Stimulated activated CD4-positive, alpha-beta T cell treated with anti-CD3 and anti-CD28 coated beads, Interleukin-4, amount 100 ng/mL, for 24 hours (primary cell): ENCODE measurements around the gene EXOC5.
A peak's percentile ranks its signal among the peaks of the same experiment; 100 is the strongest.

Experiments used
- DNase-seq: peaks from one replicate; pipeline ENCODE4 v3.0.0-alpha.2; 2020

Gene EXOC5, protein sequence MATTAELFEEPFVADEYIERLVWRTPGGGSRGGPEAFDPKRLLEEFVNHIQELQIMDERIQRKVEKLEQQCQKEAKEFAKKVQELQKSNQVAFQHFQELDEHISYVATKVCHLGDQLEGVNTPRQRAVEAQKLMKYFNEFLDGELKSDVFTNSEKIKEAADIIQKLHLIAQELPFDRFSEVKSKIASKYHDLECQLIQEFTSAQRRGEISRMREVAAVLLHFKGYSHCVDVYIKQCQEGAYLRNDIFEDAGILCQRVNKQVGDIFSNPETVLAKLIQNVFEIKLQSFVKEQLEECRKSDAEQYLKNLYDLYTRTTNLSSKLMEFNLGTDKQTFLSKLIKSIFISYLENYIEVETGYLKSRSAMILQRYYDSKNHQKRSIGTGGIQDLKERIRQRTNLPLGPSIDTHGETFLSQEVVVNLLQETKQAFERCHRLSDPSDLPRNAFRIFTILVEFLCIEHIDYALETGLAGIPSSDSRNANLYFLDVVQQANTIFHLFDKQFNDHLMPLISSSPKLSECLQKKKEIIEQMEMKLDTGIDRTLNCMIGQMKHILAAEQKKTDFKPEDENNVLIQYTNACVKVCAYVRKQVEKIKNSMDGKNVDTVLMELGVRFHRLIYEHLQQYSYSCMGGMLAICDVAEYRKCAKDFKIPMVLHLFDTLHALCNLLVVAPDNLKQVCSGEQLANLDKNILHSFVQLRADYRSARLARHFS

GRCh38 chr14:57268161-57269069, at the start of gene EXOC5, which contains the start of gene AP5M1:
EXOC5 (minus strand) TSS chr14:57268905; CDS start chr14:57268648, 257 bp downstream.
AP5M1 (plus strand) TSS chr14:57268971; CDS start chr14:57269315, 344 bp downstream.
- peak; percentile 93 for DNase-seq

DNA sequence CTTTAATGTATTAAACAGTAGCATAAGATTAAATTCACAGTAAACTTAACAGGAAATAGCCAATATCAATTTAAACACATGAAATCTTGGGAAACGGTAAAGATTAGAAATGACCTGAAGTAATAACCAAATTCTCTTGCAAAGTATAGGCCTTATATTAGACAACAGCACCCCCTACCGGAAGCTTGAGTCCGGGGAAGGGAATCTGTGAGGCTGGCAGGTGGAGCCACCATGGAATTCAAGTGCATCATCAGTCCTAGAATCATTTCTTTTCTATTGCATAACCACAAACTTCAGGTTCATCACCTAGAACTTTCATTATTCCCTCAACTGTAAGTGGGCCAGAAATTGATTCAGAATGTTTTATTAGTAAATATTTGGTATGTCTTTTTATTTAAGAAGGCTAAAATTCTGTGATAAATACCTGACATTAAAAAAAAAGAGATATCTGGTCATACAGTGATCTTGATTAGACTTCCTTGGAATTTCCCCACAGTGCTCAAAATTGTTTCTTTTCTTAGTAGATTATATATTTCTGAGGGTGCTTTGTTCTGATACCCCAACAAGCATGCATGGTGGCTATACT, 48.6 kb upstream of the EXOC5 start:
- peak; percentile 79 for DNase-seq

DNA sequence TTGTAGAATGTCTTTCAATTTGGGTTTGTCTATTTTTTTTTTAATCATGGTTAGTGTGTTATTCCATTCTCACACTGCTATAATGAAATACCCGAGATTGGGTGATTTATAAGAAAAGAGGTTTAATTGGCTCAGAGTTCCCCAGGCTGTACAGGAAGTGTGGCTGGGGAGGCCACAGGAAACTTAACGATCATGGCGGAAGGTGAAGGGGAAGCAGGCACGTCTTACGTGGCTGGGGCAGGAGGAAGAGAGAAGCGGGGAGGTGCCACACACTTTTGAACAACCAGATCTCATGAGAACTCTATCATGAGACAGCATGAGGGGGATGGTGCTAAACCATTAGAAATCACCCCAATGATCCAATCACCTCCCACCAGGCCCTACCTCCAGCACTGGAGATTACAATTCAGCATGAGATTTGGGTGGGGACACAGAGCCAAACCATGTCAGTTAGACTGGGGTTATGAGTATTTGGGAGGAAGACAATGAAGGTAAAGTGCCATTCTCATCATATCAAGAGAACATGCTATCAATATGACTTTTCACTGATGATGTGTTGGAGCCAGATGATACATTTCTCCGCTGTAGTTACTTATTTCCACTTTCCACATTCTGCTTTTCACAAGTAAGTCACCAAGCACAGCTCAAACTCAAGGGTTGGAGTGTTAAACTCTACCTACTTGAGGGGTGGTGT, 45.8 kb upstream of the EXOC5 start:
- no peak for DNase-seq

DNA sequence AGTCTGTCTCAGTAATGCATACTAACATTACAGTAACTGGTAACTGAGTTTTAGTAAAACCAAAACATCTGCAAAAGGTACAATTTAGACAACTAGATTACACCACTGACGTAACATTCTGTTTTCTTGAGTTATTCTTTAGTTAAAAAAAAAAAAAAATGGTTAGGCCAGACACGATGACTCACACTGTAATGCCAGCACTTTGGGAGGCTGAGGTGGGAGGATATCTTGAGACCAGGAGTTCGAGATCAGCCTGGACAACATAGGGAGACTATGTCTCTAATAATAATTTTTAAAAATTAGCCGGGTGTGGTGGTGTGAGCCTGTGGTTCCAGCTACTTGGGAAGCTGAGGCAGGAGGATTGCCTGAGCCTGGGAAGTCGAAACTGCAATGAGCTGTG, 34.2 kb upstream of the EXOC5 start:
- no peak for DNase-seq

DNA sequence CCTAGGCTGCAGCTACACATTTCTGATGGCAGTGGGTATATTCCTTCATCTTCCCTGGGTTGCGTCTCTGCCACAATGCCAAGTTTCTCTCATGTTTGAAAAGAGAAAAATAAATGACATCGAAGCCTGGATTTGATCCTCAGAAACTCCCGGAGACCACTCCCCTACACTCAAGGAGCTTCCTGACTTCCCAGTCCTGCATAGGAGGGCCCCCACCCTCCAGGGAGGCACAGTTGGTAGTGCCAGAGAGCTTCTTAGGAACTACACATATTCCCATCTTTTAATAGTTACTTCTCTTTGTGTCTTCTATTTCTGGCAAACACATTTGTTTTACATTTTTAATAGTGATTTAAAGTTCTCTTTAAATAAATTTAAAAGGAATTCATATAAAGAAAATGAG, 30.8 kb upstream of the EXOC5 start:
- no peak for DNase-seq

GRCh38 chr14:57297852-57298251, 29.1 kb upstream of the EXOC5 start:
- no peak for DNase-seq

GRCh38 chr14:57295239-57295638, 26.5 kb upstream of the EXOC5 start:
- no peak for DNase-seq

- no peak for DNase-seq
Observed at GRCh38 chr14:57293866-57294837, 25.4 kb upstream of the EXOC5 start.

- DNase-seq: no peak
Observed at GRCh38 chr14:57291692-57292647, 23.3 kb upstream of the EXOC5 start.

DNA sequence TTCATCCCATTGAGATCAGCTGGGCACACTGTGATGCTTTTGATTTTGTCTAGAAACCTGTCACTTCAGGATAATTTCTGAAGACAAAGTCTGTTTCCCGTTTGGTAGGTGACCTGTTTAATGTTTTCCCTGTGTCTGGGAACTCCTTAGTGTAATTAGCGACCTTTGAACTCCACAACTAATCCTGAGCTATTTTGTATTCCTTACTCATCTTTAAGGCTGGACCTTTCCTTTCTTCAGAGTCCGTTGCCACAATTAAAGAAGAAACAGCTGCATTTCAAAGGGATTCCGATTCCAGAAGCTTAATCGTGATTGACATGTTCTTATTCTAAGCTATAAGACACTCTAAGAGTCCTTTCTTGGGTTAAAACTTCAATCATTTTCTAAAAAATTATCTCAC, 22.0 kb upstream of the EXOC5 start:
- no peak for DNase-seq

- no peak for DNase-seq
Observed at GRCh38 chr14:57287745-57288144, 19.0 kb upstream of the EXOC5 start.

GRCh38 chr14:57277062-57277461, 8.4 kb upstream of the EXOC5 start:
- no peak for DNase-seq

DNA sequence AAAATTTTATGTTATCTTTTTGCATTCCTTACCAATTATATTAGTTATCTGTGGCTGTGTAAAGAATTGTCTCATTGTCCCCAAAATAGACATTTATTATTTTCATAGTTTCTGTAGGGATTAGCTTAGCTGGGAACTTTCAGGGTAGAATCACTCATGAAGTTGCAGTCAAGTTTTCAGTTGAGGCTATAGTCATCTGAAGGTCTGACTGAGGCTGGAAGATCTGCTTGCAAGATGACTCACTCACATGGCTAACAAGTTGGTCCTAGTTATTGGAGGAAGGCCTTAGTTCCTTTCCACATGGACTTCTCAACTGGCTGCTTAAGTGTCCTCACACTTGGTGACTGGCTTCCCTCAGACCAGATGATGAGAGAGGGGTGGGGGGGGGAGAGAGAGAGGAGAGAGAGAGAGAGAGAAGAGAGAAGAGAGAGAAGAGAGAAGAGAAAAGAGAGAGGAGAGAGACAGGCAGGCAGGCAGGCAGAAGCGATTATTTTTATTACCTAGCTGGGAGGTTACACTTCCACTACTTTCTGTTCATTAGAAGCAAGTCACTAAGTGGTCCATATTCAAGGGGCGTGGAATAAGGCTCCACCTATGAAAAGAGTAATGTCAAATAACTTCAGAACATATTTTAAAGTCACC, 6.4 kb upstream of the EXOC5 start:
- DNase-seq: no peak

- no peak for DNase-seq
Observed at GRCh38 chr14:57274551-57274950, 5.8 kb upstream of the EXOC5 start.

GRCh38 chr14:57273236-57273635, 4.5 kb upstream of the EXOC5 start:
- no peak for DNase-seq

DNA sequence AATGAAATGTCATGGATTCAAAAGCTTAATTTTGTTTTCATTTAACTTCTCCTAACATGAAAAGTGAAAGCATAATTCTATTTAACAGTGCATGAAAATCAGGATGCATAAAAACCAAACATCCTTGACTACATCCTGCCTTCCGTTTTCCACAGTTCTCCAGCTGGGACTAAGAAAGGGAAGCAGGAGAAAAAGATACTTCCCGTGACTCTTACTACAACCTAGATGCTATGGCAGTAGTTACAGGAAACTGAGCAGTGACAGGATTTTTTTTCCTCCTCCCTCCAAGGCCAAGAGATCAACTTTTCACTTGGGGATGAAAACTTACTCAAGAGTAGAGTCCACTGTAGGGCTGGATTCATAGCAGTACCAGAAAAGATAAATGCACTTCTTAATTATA, 2.6 kb downstream of the EXOC5 start:
- DNase-seq: no peak

- DNase-seq: no peak
Observed at GRCh38 chr14:57262117-57262516, 6.6 kb downstream of the EXOC5 start.

DNA sequence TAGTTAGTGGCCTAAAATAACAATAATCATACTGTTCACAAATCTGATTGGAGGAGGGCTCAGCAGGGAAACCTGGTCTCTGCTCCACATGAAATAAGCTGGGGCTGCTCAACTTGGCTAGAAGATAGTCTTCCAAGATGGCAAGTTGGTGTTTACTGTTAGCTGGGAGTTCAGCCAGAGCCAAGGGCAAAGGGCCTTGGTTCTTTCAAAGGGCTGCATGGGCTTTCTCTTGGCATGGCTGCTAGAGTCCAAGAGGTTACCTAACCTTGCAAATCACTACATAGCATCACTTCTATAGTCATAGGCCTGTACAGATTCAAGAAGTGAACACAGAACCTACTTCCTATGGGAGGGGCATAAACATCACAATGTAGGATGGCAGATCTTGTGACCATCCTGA, 7.1 kb downstream of the EXOC5 start:
- DNase-seq: no peak

DNA sequence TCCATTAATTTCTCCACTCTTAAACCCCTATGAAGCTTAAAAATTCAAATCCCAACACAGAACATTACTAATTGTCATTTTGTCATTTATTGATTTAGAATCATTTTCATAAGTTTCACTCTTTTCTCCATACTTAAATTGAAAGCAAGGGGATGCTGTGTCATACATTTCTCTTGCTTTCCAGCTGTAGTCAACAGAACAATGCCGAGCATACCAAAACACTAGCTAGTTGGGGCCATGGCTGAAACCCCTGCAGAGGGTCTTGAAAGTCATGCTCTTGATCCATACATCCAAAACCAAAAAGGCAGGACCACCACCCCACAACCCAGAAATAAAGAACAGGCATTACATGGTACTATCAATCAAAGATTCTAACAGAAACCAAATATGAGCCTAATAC, 9.0 kb downstream of the EXOC5 start:
- DNase-seq: no peak
